NOMO-1 (cell line): ENCODE measurements around the gene SPTBN4.
"Not testable (repeated sequence)": the region's sequence is repeated elsewhere in the genome, so short reads cannot be mapped to it uniquely, and the experiment has no call there.

Experiments
- DNase-seq, 2 experiments: peaks; one replicate each; lab custom pipeline; 2025; ENCODE audit not compliant: unreplicated experiment in 2 of 2; lab: John Stamatoyannopoulos, UW

SPTBN4 gene

GRCh38 chr19:40613690-40614621 is 147.2 kb downstream of the SPTBN4 start:
- peak; percentile 88 to 90 for DNase-seq

- DNase-seq = peak; percentile 18 to 32
Measured at GRCh38 chr19:40614622-40615411, 148.0 kb downstream of the SPTBN4 start.

- DNase-seq = no peak
Measured at GRCh38 chr19:40616178-40616577, 149.4 kb downstream of the SPTBN4 start.

GRCh38 chr19:40616941-40617340 is 150.1 kb downstream of the SPTBN4 start:
- no peak for DNase-seq

- no peak for DNase-seq
Measured at GRCh38 chr19:40617961-40618360, 151.2 kb downstream of the SPTBN4 start.

- DNase-seq = no peak
Measured at GRCh38 chr19:40619333-40620160, 152.7 kb downstream of the SPTBN4 start.

GRCh38 chr19:40620161-40620485 is 153.3 kb downstream of the SPTBN4 start:
- DNase-seq = no peak

- DNase-seq = no peak
Measured at GRCh38 chr19:40621283-40621682, 154.5 kb downstream of the SPTBN4 start.

- DNase-seq = no peak
Measured at GRCh38 chr19:40621966-40622772, 155.4 kb downstream of the SPTBN4 start.

GRCh38 chr19:40622773-40623075 is 155.9 kb downstream of the SPTBN4 start:
- no peak for DNase-seq

- DNase-seq = no peak
Measured at GRCh38 chr19:40623403-40624251, 156.8 kb downstream of the SPTBN4 start.

GRCh38 chr19:40624369-40625153 is 157.8 kb downstream of the SPTBN4 start:
- not testable (repeated sequence) for DNase-seq

- DNase-seq = no peak
Measured at GRCh38 chr19:40625406-40626120, 158.8 kb downstream of the SPTBN4 start.
